ENCODE data around the gene RNF17.
"Not testable (repeated sequence)": the region's sequence is repeated elsewhere in the genome, so short reads cannot be mapped to it uniquely, and the experiment has no call there.

Gene RNF17

GRCh38 chr13:24822640-24823039 lies 58.7 kb downstream of the RNF17 start:
- no peak for TF ChIP-seq CTCF (IDR thresholded peaks at IDR 0.05; ENCODE audit: control insufficient read depth, insufficient read depth, low read depth, low read length, missing control alignments)
- H3K4me3 ChIP-seq (ENCODE audit: control insufficient read depth, low read depth, low read length), result no peak overlapping the region
- no peak for DNase-seq (ENCODE audit: low read depth)

GRCh38 chr13:24823122-24823710 lies 59.2 kb downstream of the RNF17 start:
- H3K4me3 ChIP-seq (ENCODE audit: control insufficient read depth, low read depth, low read length); DNase-seq (ENCODE audit: low read depth): not testable (repeated sequence)

GRCh38 chr13:24827799-24828198 lies 63.8 kb downstream of the RNF17 start:
- DNase-seq (ENCODE audit: low read depth), result no peak
- H3K4me3 ChIP-seq (ENCODE audit: control insufficient read depth, low read depth, low read length), result no peak overlapping the region
- TF ChIP-seq CTCF (IDR thresholded peaks at IDR 0.05; ENCODE audit: control insufficient read depth, insufficient read depth, low read depth, low read length, missing control alignments), result no peak

GRCh38 chr13:24834902-24835510 lies 71.0 kb downstream of the RNF17 start:
- DNase-seq (ENCODE audit: low read depth), result no peak
- TF ChIP-seq CTCF (IDR thresholded peaks at IDR 0.05; ENCODE audit: control insufficient read depth, insufficient read depth, low read depth, low read length, missing control alignments), result no peak
- no peak overlapping the region for H3K4me3 ChIP-seq (ENCODE audit: control insufficient read depth, low read depth, low read length)

- not testable (repeated sequence) for H3K4me3 ChIP-seq (ENCODE audit: control insufficient read depth, low read depth, low read length); DNase-seq (ENCODE audit: low read depth)
Measured at GRCh38 chr13:24837528-24837927, 73.6 kb downstream of the RNF17 start.

- no peak overlapping the region for H3K4me3 ChIP-seq (ENCODE audit: control insufficient read depth, low read depth, low read length)
- DNase-seq (ENCODE audit: low read depth), result no peak
Measured at GRCh38 chr13:24842549-24843274, 78.7 kb downstream of the RNF17 start.

GRCh38 chr13:24851546-24851945 lies 87.6 kb downstream of the RNF17 start:
- TF ChIP-seq CTCF (IDR thresholded peaks at IDR 0.05; ENCODE audit: control insufficient read depth, insufficient read depth, low read depth, low read length, missing control alignments), result no peak
- DNase-seq (ENCODE audit: low read depth), result no peak
- no peak overlapping the region for H3K4me3 ChIP-seq (ENCODE audit: control insufficient read depth, low read depth, low read length)

More at GRCh38 chr13:24842549-24843274, 78.7 kb downstream of the RNF17 start:
- TF ChIP-seq CTCF (IDR thresholded peaks at IDR 0.05; ENCODE audit: control insufficient read depth, insufficient read depth, low read depth, low read length, missing control alignments), result no peak
